ENCODE measurements around the gene TNFRSF13B. TPM values are rescaled to one million over a fixed set of nuclear protein-coding genes. Genes with fewer than 3 reads are reported as not detected.

Gene TNFRSF13B
- total and polyA plus RNA-seq, 2 experiments from 2014 or later = not detected

GRCh38 chr17:16940116-16940881, 31.6 kb downstream of the TNFRSF13B start:
- Histone ChIP-seq H3K36me3 (no peaks in the 10 kb centered on the region), H3K27ac (no peak overlapping the region), H3K9me3 (ENCODE audit: low read depth) (no peaks in the 10 kb centered on the region), H3K4me3 (no peak overlapping the region), H3K4me1 (ENCODE audit: low read depth) (no peaks in the 10 kb centered on the region), H3K27me3 (no peaks in the 10 kb centered on the region)
- TF ChIP-seq CTCF (IDR thresholded peaks at IDR 0.05; ENCODE audit: low read depth, low read length) = no peak
- DNase-seq (ENCODE audit: low read depth in 1 of 2, low spot score in 1 of 2) = no peak

GRCh38 chr17:16939606-16940115, 32.3 kb downstream of the TNFRSF13B start:
- no peak overlapping the region for H3K4me3 ChIP-seq

GRCh38 chr17:16939208-16939576, 32.7 kb downstream of the TNFRSF13B start:
- H3K27me3 ChIP-seq = no peaks in the 10 kb centered on the region
- H3K36me3 ChIP-seq = no peaks in the 10 kb centered on the region
- H3K4me3 ChIP-seq = no peak overlapping the region
- no peak for TF ChIP-seq CTCF (IDR thresholded peaks at IDR 0.05; ENCODE audit: low read depth, low read length)
- no peaks in the 10 kb centered on the region for H3K9me3 ChIP-seq (ENCODE audit: low read depth)
- no peak overlapping the region for H3K27ac ChIP-seq
- DNase-seq (ENCODE audit: low read depth in 1 of 2, low spot score in 1 of 2) = no peak
- no peaks in the 10 kb centered on the region for H3K4me1 ChIP-seq (ENCODE audit: low read depth)

More at GRCh38 chr17:16939606-16940115, 32.3 kb downstream of the TNFRSF13B start:
- no peak for TF ChIP-seq CTCF (IDR thresholded peaks at IDR 0.05; ENCODE audit: low read depth, low read length)
- DNase-seq (ENCODE audit: low read depth in 1 of 2, low spot score in 1 of 2) = no peak
- no peaks in the 10 kb centered on the region for H3K9me3 ChIP-seq (ENCODE audit: low read depth)
- H3K27ac ChIP-seq = no peak overlapping the region
- no peaks in the 10 kb centered on the region for H3K4me1 ChIP-seq (ENCODE audit: low read depth)
- no peaks in the 10 kb centered on the region for H3K36me3 ChIP-seq
- H3K27me3 ChIP-seq = no peaks in the 10 kb centered on the region

- Histone ChIP-seq H3K4me1 (ENCODE audit: low read depth) (no peaks in the 10 kb centered on the region), H3K27me3 (no peaks in the 10 kb centered on the region), H3K27ac (no peak overlapping the region), H3K4me3 (no peak overlapping the region), H3K36me3 (no peaks in the 10 kb centered on the region), H3K9me3 (ENCODE audit: low read depth) (no peaks in the 10 kb centered on the region)
- DNase-seq (ENCODE audit: low read depth in 1 of 2, low spot score in 1 of 2) = peak in 1 of 2 donors; percentile 18
- no peak for TF ChIP-seq CTCF (IDR thresholded peaks at IDR 0.05; ENCODE audit: low read depth, low read length)
Measured at GRCh38 chr17:16938496-16939207, 33.3 kb downstream of the TNFRSF13B start.

- no peaks in the 10 kb centered on the region for H3K27me3 ChIP-seq
- no peak overlapping the region for H3K4me3 ChIP-seq
- no peak for DNase-seq (ENCODE audit: low read depth in 1 of 2, low spot score in 1 of 2)
- no peak for TF ChIP-seq CTCF (IDR thresholded peaks at IDR 0.05; ENCODE audit: low read depth, low read length)
- H3K36me3 ChIP-seq = no peaks in the 10 kb centered on the region
- no peak overlapping the region for H3K27ac ChIP-seq
- H3K9me3 ChIP-seq (ENCODE audit: low read depth) = no peaks in the 10 kb centered on the region
- no peaks in the 10 kb centered on the region for H3K4me1 ChIP-seq (ENCODE audit: low read depth)
Measured at GRCh38 chr17:16938031-16938430, 33.9 kb downstream of the TNFRSF13B start.
